ENCODE data around the gene MED27. TPM values are rescaled to one million over a fixed set of nuclear protein-coding genes. Genes with fewer than 3 reads are reported as not detected.

Gene MED27
- total RNA-seq, 1 experiment from 2014 or later: 24.4 TPM

GRCh38 chr9:131968632-131969031, 111.0 kb downstream of the MED27 start:
- intact Hi-C loops (cut with micrococcal nuclease; ENCODE audit: unreplicated experiment): no loop called here
- Histone ChIP-seq H3K36me3 (ENCODE audit: control insufficient read depth, insufficient read depth, low read length) (no peaks in the 10 kb centered on the region), H3K27ac (ENCODE audit: low read length) (no peak overlapping the region), H3K4me1 (ENCODE audit: control insufficient read depth, insufficient read depth, low read length) (no peaks in the 10 kb centered on the region), H3K4me3 (ENCODE audit: low read depth in 2 of 2, low read length in 2 of 2) (no peak overlapping the region), H3K27me3 (ENCODE audit: control insufficient read depth, insufficient read depth, low read length) (no peaks in the 10 kb centered on the region), H3K9me3 (ENCODE audit: control insufficient read depth, insufficient read depth, low read depth, low read length) (no peaks in the 10 kb centered on the region)
- ATAC-seq (no peak), DNase-seq (ENCODE audit: low read depth, low spot score) (no peak)
- no TSS peak for BruUV-seq (replicated peaks)
- TF ChIP-seq CTCF (IDR thresholded peaks at IDR 0.05): no peak
- no peak for TF ChIP-seq POLR2AphosphoS5 (IDR thresholded peaks at IDR 0.05; ENCODE audit: low read depth, low read length)
- no peak for TF ChIP-seq SIN3A (IDR thresholded peaks at IDR 0.05; ENCODE audit: borderline replicate concordance, insufficient read depth, low read depth, low read length)
- no peak for TF ChIP-seq TCF7L2 (IDR thresholded peaks at IDR 0.05; ENCODE audit: low read depth, low read length)
- TF ChIP-seq REST (IDR thresholded peaks at IDR 0.05; ENCODE audit: insufficient read depth in 1 of 2, low read depth in 2 of 2, low read length in 1 of 2): no peak
- ChIA-PET POLR2A (interaction anchor here (0.6 kb wide), 2 partner anchors 11 to 64 kb away, joined by 5 read pairs; no protein-coding TSS in a partner anchor), CTCF (no interaction called here)
- in situ Hi-C loops (cut with HindIII; ENCODE audit: low pct_unique_long_range_greater_than_20kb, low sequenced_read_pairs): no loop called here

GRCh38 chr9:131965841-131966240, 113.8 kb downstream of the MED27 start:
- no peak for DNase-seq (ENCODE audit: low read depth, low spot score)
- in situ Hi-C loops (cut with HindIII; ENCODE audit: low pct_unique_long_range_greater_than_20kb, low sequenced_read_pairs) (no loop called here), intact Hi-C loops (cut with micrococcal nuclease; ENCODE audit: unreplicated experiment) (no loop called here)
- TF ChIP-seq REST (IDR thresholded peaks at IDR 0.05; ENCODE audit: insufficient read depth in 1 of 2, low read depth in 2 of 2, low read length in 1 of 2) (no peak), CTCF (IDR thresholded peaks at IDR 0.05) (no peak), POLR2AphosphoS5 (IDR thresholded peaks at IDR 0.05; ENCODE audit: low read depth, low read length) (no peak)
- CTCF ChIA-PET: no interaction called here
- Histone ChIP-seq H3K4me3 (ENCODE audit: low read depth in 2 of 2, low read length in 2 of 2) (no peak overlapping the region), H3K27me3 (ENCODE audit: control insufficient read depth, insufficient read depth, low read length) (no peaks in the 10 kb centered on the region), H3K4me1 (ENCODE audit: control insufficient read depth, insufficient read depth, low read length) (no peaks in the 10 kb centered on the region), H3K36me3 (ENCODE audit: control insufficient read depth, insufficient read depth, low read length) (no peaks in the 10 kb centered on the region), H3K27ac (ENCODE audit: low read length) (no peak overlapping the region), H3K9me3 (ENCODE audit: control insufficient read depth, insufficient read depth, low read depth, low read length) (no peaks in the 10 kb centered on the region)
- POLR2A ChIA-PET: no interaction called here
- no TSS peak for BruUV-seq (replicated peaks)
- no peak for ATAC-seq

All from Panc1 (cell line).